Testis (tissue), 2 donors: Measurements from ENCODE around the gene TM4SF18.

Experiments
- POLR2A ChIP-seq: fragments of 450-650 bp; IDR thresholded peaks from one replicate; pipeline ENCODE4 v1.6.1; 2017; ENCODE audit warnings: antibody characterized with exemption, mild to moderate bottlenecking, moderate library complexity
- TF ChIP-seq, protein P1 (sequence below), 3 experiments: fragments of 450-650 bp in 2 of 3; fragments of 200-600 bp in 1 of 3; sonication (generic) in 1 of 3; IDR thresholded peaks; one replicate each; pipeline ENCODE4 v1.5.1; 2016 to 2019; ENCODE audit warnings: antibody characterized with exemption in 3 of 3, mild to moderate bottlenecking in 2 of 3, moderate library complexity in 1 of 3

DNA sequence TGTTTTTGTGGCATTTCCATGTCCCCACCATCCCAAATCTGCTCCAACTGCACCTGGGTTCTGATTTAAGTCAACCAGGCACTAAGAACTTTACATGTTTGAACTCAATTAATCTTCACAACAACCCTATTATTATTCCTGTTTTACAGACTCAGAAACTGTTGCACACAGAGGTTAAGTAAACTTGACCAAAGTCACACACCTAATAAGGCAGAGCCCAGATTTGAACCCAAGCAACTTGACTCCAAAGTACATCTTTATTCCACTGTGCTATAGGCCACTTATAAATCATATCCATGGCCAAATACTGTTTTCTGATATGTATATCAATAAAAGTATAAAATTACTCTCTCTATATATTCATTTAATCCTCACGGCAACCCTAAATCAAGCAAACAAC is 16.4 kb downstream of the TM4SF18 start:
- TF ChIP-seq, protein P1, sequence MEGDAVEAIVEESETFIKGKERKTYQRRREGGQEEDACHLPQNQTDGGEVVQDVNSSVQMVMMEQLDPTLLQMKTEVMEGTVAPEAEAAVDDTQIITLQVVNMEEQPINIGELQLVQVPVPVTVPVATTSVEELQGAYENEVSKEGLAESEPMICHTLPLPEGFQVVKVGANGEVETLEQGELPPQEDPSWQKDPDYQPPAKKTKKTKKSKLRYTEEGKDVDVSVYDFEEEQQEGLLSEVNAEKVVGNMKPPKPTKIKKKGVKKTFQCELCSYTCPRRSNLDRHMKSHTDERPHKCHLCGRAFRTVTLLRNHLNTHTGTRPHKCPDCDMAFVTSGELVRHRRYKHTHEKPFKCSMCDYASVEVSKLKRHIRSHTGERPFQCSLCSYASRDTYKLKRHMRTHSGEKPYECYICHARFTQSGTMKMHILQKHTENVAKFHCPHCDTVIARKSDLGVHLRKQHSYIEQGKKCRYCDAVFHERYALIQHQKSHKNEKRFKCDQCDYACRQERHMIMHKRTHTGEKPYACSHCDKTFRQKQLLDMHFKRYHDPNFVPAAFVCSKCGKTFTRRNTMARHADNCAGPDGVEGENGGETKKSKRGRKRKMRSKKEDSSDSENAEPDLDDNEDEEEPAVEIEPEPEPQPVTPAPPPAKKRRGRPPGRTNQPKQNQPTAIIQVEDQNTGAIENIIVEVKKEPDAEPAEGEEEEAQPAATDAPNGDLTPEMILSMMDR (IDR thresholded peaks at IDR 0.05): no peak
- TF ChIP-seq POLR2A: no peak
